HepG2 (cell line): ENCODE data around the gene C11orf24. TPM values are rescaled to one million over a fixed set of nuclear protein-coding genes. Genes with fewer than 3 reads are reported as not detected.

Experiments used
- ARNTL ChIP-seq: sonication (generic); formaldehyde crosslinking; IDR thresholded peaks from 2 replicates; pipeline ENCODE4 v1.4.0; 2020; ENCODE audit warnings: mild to moderate bottlenecking, missing genetic modification reagents
- BHLHE40 ChIP-seq: IDR thresholded peaks from 2 replicates; pipeline ENCODE4 v1.6.1; 2011; ENCODE audit warnings: low read length, improper control_type of control experiment
- GMEB2 ChIP-seq: IDR thresholded peaks from 2 replicates; pipeline ENCODE4 v1.6.1; 2016; ENCODE audit warnings: missing biosample characterization, missing genetic modification reagents, low read depth
- HIC2 ChIP-seq: sonication (generic); formaldehyde crosslinking; IDR thresholded peaks from 2 replicates; pipeline ENCODE4 v1.9.0; 2022; ENCODE audit warnings: low read depth, missing genetic modification reagents
- IKZF4 ChIP-seq: sonication (generic); formaldehyde crosslinking; IDR thresholded peaks from 2 replicates; pipeline ENCODE4 v1.5.1; 2020; ENCODE audit warnings: borderline replicate concordance, mild to moderate bottlenecking, low read depth, missing genetic modification reagents; ENCODE audit errors: not compliant biosample characterization
- NR2C2 ChIP-seq: sonication (generic); formaldehyde crosslinking; IDR thresholded peaks from 2 replicates; pipeline ENCODE4 v1.4.0; 2020; ENCODE audit warnings: missing genetic modification reagents, mild to moderate bottlenecking, moderate library complexity, borderline replicate concordance
- REL ChIP-seq: sonication (generic); formaldehyde crosslinking; conservative IDR thresholded peaks from 2 replicates; pipeline ENCODE4 v1.8.0; 2022; ENCODE audit warnings: mild to moderate bottlenecking, missing genetic modification reagents, moderate library complexity
- SP140L ChIP-seq: sonication (generic); formaldehyde crosslinking; IDR thresholded peaks from 2 replicates; pipeline ENCODE4 v1.4.0; 2020; ENCODE audit warnings: missing genetic modification reagents, borderline replicate concordance
- STAG1 ChIP-seq: sonication (generic); formaldehyde crosslinking; IDR thresholded peaks from 2 replicates; pipeline ENCODE4 v1.4.0; 2020; ENCODE audit warnings: missing genetic modification reagents
- TSC22D2 ChIP-seq: sonication (generic); formaldehyde crosslinking; IDR thresholded peaks from 2 replicates; pipeline ENCODE4 v1.5.1; 2020; ENCODE audit warnings: missing genetic modification reagents, mild to moderate bottlenecking, borderline replicate concordance
- ZFP82 ChIP-seq: sonication (generic); formaldehyde crosslinking; IDR thresholded peaks from 2 replicates; pipeline ENCODE4 v1.5.1; 2020; ENCODE audit warnings: mild to moderate bottlenecking, missing genetic modification reagents, borderline replicate concordance
- ZNF720 ChIP-seq: sonication (generic); formaldehyde crosslinking; IDR thresholded peaks from 2 replicates; pipeline ENCODE4 v1.4.0; 2020; ENCODE audit warnings: missing genetic modification reagents
- ZNF792 ChIP-seq: IDR thresholded peaks from 2 replicates; pipeline ENCODE4 v1.6.1; 2016
- ZNF878 ChIP-seq: sonication (generic); formaldehyde crosslinking; IDR thresholded peaks from 2 replicates; pipeline ENCODE4 v1.8.1; 2023; ENCODE audit warnings: mild to moderate bottlenecking, missing genetic modification reagents, moderate library complexity
- polyA plus RNA-seq, 8 experiments: library from polyadenylated mRNA; depleted of rRNA in 3 of 8; stranded (reverse) in 7 of 8; unstranded in 1 of 8; fragments of >200 nt; fragmentation: Illumina TruSeq in 4 of 8; extraction: Trizol in 4 of 8; gene quantifications; 2 replicates each; pipeline versions ENCODE4 v1.2.1 to v1.2.3, GENCODE V29; 2011 to 2016; ENCODE audit warnings: low read depth in 4 of 8, missing spikeins in 1 of 8, mixed read lengths in 1 of 8; ENCODE audit not compliant: insufficient read depth in 1 of 8
- total RNA-seq, 5 experiments: library from RNA; depleted of rRNA; stranded (reverse); fragments of >200 nt; fragmentation: Illumina TruSeq; extraction: Trizol; gene quantifications; 2 replicates each; pipeline ENCODE4 v1.2.3, GENCODE V29; 2016; ENCODE audit warnings: low read depth in 1 of 5
- TF ChIP-seq, protein P1 (sequence below): sonication (generic); formaldehyde crosslinking; IDR thresholded peaks from 2 replicates; pipeline ENCODE4 v1.4.0; 2020; ENCODE audit warnings: mild to moderate bottlenecking, missing genetic modification reagents
- TF ChIP-seq, protein P2 (sequence below): sonication (generic); formaldehyde crosslinking; IDR thresholded peaks from 2 replicates; pipeline ENCODE4 v1.8.1; 2023; ENCODE audit warnings: mild to moderate bottlenecking, moderate library complexity, missing genetic modification reagents

C11orf24 gene
- total and polyA plus RNA-seq, 2 of the 13 experiments (the other 11 are each of a cell fraction or from before 2014, with no cell fraction given): 52.9 to 55.5 TPM

GRCh38 chr11:68270196-68271022 is 1.4 kb downstream of the C11orf24 start (continued):
- TF ChIP-seq, protein P1, sequence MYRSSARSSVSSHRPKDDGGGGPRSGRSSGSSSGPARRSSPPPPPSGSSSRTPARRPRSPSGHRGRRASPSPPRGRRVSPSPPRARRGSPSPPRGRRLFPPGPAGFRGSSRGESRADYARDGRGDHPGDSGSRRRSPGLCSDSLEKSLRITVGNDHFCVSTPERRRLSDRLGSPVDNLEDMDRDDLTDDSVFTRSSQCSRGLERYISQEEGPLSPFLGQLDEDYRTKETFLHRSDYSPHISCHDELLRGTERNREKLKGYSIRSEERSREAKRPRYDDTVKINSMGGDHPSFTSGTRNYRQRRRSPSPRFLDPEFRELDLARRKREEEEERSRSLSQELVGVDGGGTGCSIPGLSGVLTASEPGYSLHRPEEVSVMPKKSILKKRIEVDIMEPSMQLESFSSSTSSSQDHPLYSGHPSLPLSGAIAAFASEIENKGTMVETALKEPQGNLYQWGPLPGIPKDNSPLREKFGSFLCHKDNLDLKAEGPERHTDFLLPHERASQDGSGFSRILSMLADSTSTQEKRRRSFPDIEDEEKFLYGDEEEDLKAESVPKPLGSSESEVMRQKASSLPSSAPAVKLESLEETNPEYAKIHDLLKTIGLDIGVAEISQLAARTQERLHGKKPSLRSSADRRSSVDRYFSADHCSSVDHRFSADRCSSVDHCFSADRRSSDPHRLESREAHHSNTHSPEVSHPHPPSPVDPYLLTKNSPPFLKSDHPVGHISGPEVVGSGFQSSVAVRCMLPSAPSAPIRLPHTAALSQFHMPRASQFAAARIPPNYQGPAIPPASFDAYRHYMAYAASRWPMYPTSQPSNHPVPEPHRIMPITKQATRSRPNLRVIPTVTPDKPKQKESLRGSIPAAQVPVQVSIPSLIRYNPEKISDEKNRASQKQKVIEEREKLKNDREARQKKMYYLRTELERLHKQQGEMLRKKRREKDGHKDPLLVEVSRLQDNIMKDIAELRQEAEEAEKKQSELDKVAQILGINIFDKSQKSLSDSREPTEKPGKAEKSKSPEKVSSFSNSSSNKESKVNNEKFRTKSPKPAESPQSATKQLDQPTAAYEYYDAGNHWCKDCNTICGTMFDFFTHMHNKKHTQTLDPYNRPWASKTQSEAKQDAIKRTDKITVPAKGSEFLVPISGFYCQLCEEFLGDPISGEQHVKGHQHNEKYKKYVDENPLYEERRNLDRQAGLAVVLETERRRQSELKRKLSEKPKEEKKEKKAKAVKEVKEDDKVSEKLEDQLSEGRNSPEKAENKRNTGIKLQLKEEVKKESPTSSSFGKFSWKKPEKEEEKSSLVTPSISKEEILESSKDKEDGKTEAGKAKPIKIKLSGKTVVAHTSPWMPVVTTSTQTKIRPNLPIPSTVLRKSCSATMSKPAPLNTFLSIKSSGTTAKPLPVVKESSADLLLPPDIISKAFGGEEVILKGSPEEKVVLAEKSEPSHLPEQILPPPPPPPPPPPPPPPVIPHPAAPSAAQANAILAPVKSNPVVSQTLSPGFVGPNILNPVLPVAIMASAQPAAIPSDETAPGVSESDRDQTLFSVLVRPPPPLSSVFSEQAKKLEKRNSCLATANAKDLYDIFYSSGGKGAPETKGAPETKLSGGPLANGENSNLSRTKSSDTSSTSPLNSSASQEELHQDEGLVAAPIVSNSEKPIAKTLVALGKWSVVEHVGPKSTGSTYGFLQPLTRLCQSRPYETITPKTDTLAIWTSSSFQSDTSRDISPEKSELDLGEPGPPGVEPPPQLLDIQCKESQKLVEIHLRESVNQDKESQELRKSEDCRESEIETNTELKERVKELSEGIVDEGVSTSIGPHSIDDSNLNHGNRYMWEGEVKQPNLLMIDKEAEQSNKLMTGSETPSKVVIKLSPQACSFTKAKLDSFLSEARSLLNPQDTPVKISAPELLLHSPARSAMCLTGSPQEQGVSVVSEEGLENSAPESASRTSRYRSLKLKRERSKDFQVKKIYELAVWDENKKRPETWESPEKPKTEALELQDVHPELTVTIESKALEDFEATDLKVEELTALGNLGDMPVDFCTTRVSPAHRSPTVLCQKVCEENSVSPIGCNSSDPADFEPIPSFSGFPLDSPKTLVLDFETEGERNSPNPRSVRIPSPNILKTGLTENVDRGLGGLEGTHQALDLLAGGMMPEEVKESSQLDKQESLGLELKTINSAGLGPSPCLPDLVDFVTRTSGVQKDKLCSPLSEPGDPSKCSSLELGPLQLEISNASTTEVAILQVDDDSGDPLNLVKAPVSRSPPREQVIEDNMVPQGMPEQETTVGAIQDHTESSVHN (CRISPR knock-in tag): no peak
- TF ChIP-seq, protein P2, sequence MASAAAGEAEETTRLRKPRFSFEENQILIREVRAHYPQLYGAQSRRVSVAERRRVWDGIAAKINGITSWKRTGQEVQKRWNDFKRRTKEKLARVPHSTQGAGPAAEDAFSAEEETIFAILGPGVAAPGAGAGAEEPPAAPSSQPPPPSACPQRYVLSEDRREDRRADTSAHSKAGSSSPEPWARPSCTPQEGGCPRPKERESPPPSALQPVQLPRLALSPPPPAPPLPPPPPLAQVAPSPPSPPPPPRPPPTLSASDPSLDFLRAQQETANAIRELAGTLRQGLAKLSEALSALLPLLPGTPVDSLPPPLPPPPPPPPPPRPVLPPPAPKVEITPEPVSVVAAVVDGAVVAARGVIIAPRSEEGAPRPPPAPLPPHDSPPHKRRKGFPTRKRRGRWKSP: no peak
- TF ChIP-seq SP140L (CRISPR knock-in tag): no peak
- no peak for TF ChIP-seq ZNF720
- 0 out of 2 replicates have a peak, but pooled peaks have one; percentile 26 for TF ChIP-seq NR2C2 (CRISPR knock-in tag)
- no peak for TF ChIP-seq BHLHE40
- TF ChIP-seq REL: no peak
- no peak for TF ChIP-seq ARNTL (CRISPR knock-in tag)
- no peak for TF ChIP-seq STAG1
- no peak for TF ChIP-seq IKZF4
- no peak for TF ChIP-seq HIC2 (CRISPR knock-in tag)
- no peak for TF ChIP-seq TSC22D2
- TF ChIP-seq ZFP82: no peak
- TF ChIP-seq GMEB2 (CRISPR knock-in tag): no peak
- TF ChIP-seq ZNF878 (CRISPR knock-in tag): no peak
- no peak for TF ChIP-seq ZNF792
